Stimulated activated CD4-positive, alpha-beta T cell treated with anti-CD3 and anti-CD28 coated beads, TNF-alpha, amount 100 ng/mL, for 24 hours (primary cell): Measurements from ENCODE around the gene STAC.

Source experiments
- DNase-seq, 3 experiments: peaks; one replicate each; pipeline ENCODE4 v3.0.0-alpha.2; 2020; ENCODE audit warnings: low read depth in 3 of 3

Gene STAC

DNA sequence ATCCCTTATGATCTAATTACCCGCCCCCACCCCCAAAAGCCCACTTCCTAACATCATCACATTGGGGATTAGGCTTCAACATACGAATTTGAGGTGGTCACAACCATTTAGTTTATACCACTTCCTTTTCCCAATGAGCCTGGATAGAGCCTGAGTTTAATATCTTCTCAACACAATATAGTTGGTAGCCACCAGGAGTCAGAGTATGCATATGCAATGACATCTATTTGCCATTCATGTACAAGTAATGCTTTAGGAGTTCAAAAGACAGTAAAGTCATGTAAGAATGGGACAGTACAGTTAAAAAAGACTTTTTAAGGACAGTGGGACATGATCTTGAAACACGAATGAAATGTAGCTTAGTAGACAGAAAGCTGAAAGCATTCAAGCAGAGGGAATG is 211.7 kb downstream of the STAC start:
- no peak for DNase-seq

- DNase-seq = no peak
These were observed 215.2 kb downstream of the STAC start for GRCh38 chr3:36595511-36595910.

- no peak for DNase-seq
These were observed 216.1 kb downstream of the STAC start for GRCh38 chr3:36596419-36596818.

GRCh38 chr3:36597422-36597821 is 217.1 kb downstream of the STAC start:
- no peak for DNase-seq
